Activated B cell treated with CpG ODN at 0.5 μM for 24 hours (primary cell): ENCODE data around the gene FGFR3. TPM values are rescaled to one million over a fixed set of nuclear protein-coding genes. Genes with fewer than 3 reads are reported as not detected.

Experiments
- ATAC-seq: fragments of 200-7000 bp; cut with Tn5 transposase; one replicate; pipeline ENCODE4 v1.10.0; 2021; ENCODE audit warnings: low read depth, mild to moderate bottlenecking, moderate library complexity
- CTCF ChIA-PET: fragments of 350-600 bp; sonication (Branson Sonifier 250); formaldehyde crosslinking; loops from one replicate; lab custom pipeline; 2021; ENCODE audit warnings: antibody characterized with exemption; lab: Charles Lee
- POLR2A ChIA-PET: fragments of 350-600 bp; sonication (Branson Sonifier 250); formaldehyde crosslinking; loops from one replicate; lab custom pipeline; 2021; ENCODE audit warnings: antibody characterized with exemption; lab: Charles Lee
- DNase-seq: peaks from one replicate; pipeline ENCODE4 v3.0.0; 2022
- H3K27ac Mint-ChIP-seq: one replicate; pipeline ENCODE4 v1.8.0; 2020; ENCODE audit warnings: mixed read lengths
- H3K27me3 Mint-ChIP-seq: one replicate; pipeline ENCODE4 v1.8.0; 2021; ENCODE audit warnings: mixed read lengths
- H3K36me3 Mint-ChIP-seq: one replicate; pipeline ENCODE4 v1.8.0; 2021; ENCODE audit warnings: low read depth, mixed read lengths
- H3K4me1 Mint-ChIP-seq: one replicate; pipeline ENCODE4 v1.8.0; 2021; ENCODE audit warnings: mixed read lengths
- H3K4me3 Mint-ChIP-seq: one replicate; pipeline ENCODE4 v1.8.0; 2020; ENCODE audit warnings: mild to moderate bottlenecking, mixed read lengths
- H3K9me3 Mint-ChIP-seq: one replicate; pipeline ENCODE4 v1.8.0; 2020; ENCODE audit warnings: mixed read lengths
- CTCF ChIP-seq: fragments of 200-600 bp; IDR thresholded peaks from one replicate; pipeline ENCODE4 v1.8.0; 2022; ENCODE audit warnings: antibody characterized with exemption, mild to moderate bottlenecking
- intact Hi-C: fragments of 100-400 bp; cut with micrococcal nuclease; formaldehyde crosslinking; loops from one replicate; pipeline ENCODE4 v1.15.1; 2024
- total RNA-seq: library from RNA; stranded (reverse); gene quantifications from 2 replicates; pipeline ENCODE4 v1.2.3, GENCODE V29; 2022

The FGFR3 gene
- total RNA-seq, 1 donor from 2014 or later: 0.40 TPM

GRCh38 chr4:1815997-1816860 is 23.1 kb downstream of the FGFR3 start:
- intact Hi-C loops: no loop called here
- H3K4me3 Mint-ChIP-seq: no peak overlapping the region
- peaks cover 72% of the 10 kb centered on the region for H3K36me3 Mint-ChIP-seq
- no peak for ATAC-seq
- H3K27ac Mint-ChIP-seq: no peak overlapping the region
- no peak for TF ChIP-seq CTCF
- POLR2A ChIA-PET: interaction anchor here (0.5 kb wide), 1 partner anchor 115 kb away, joined by 5 read pairs; no protein-coding TSS in a partner anchor
- H3K27me3 Mint-ChIP-seq: no peaks in the 10 kb centered on the region
- DNase-seq: peak; percentile 8
- H3K4me1 Mint-ChIP-seq: no peaks in the 10 kb centered on the region
- CTCF ChIA-PET: no interaction called here
- no peaks in the 10 kb centered on the region for H3K9me3 Mint-ChIP-seq

GRCh38 chr4:1819284-1819683 is 26.2 kb downstream of the FGFR3 start:
- TF ChIP-seq CTCF: no peak
- CTCF ChIA-PET: no interaction called here
- H3K9me3 Mint-ChIP-seq: no peaks in the 10 kb centered on the region
- H3K36me3 Mint-ChIP-seq: peaks cover 85% of the 10 kb centered on the region
- no peaks in the 10 kb centered on the region for H3K27me3 Mint-ChIP-seq
- no peaks in the 10 kb centered on the region for H3K4me1 Mint-ChIP-seq
- intact Hi-C loops: no loop called here
- DNase-seq (no peak), ATAC-seq (no peak)
- H3K27ac Mint-ChIP-seq: no peak overlapping the region
- POLR2A ChIA-PET: no interaction called here
- no peak overlapping the region for H3K4me3 Mint-ChIP-seq

GRCh38 chr4:1819816-1820215 is 26.7 kb downstream of the FGFR3 start:
- H3K27me3 Mint-ChIP-seq: no peaks in the 10 kb centered on the region
- H3K27ac Mint-ChIP-seq: no peak overlapping the region
- no peak for ATAC-seq
- intact Hi-C loops: no loop called here
- no peak overlapping the region for H3K4me3 Mint-ChIP-seq
- DNase-seq: no peak
- H3K36me3 Mint-ChIP-seq: peaks cover 85% of the 10 kb centered on the region
- H3K9me3 Mint-ChIP-seq: no peaks in the 10 kb centered on the region
- POLR2A ChIA-PET: no interaction called here
- CTCF ChIA-PET: interaction anchor here (1.7 kb wide), 1 partner anchor 80 kb away, joined by 3 read pairs; no protein-coding TSS in a partner anchor
- no peaks in the 10 kb centered on the region for H3K4me1 Mint-ChIP-seq
- TF ChIP-seq CTCF: no peak

GRCh38 chr4:1821679-1822567 is 28.8 kb downstream of the FGFR3 start:
- ATAC-seq: no peak
- CTCF ChIA-PET: interaction anchor here (0.6 to 1.7 kb wide), 2 partner anchors 9 to 78 kb away, joined by 3 read pairs; no protein-coding TSS in a partner anchor
- TF ChIP-seq CTCF: no peak
- Mint-ChIP-seq H3K27me3 (no peaks in the 10 kb centered on the region), H3K9me3 (no peaks in the 10 kb centered on the region), H3K4me1 (no peaks in the 10 kb centered on the region), H3K4me3 (no peak overlapping the region), H3K27ac (no peak overlapping the region), H3K36me3 (peaks cover 85% of the 10 kb centered on the region)
- POLR2A ChIA-PET: no interaction called here
- DNase-seq: no peak
- intact Hi-C loops: no loop called here
